Mesenchymal stem cell (in vitro differentiated cells and primary cell): Measurements from ENCODE around the gene SBSN.

Source experiments
- DNase-seq: peaks from one replicate; pipeline ENCODE4 v3.0.0-alpha.2; 2013
- H2AFZ ChIP-seq: one replicate; pipeline ENCODE4 v1.6.1; 2013; ENCODE audit warnings: low read depth, mild to moderate bottlenecking, control low read depth, inconsistent platforms, low read length, moderate library complexity
- H2AK5ac ChIP-seq: 2 replicates; pipeline ENCODE4 v1.6.1; 2013; ENCODE audit warnings: low read length, moderate library complexity, mild to moderate bottlenecking, inconsistent platforms; ENCODE audit not compliant: severe bottlenecking
- H2BK120ac ChIP-seq: one replicate; pipeline ENCODE4 v1.6.1; 2013; ENCODE audit warnings: low read depth, mild to moderate bottlenecking, inconsistent platforms, low read length, moderate library complexity
- H2BK12ac ChIP-seq, 2 experiments: one replicate each; pipeline ENCODE4 v1.6.1; 2013; ENCODE audit warnings: inconsistent platforms in 2 of 2, low read length in 2 of 2, mild to moderate bottlenecking in 2 of 2, moderate library complexity in 2 of 2, control low read depth in 1 of 2
- H2BK15ac ChIP-seq: one replicate; pipeline ENCODE4 v1.6.1; 2013; ENCODE audit warnings: mild to moderate bottlenecking, low read depth, inconsistent platforms; ENCODE audit not compliant: poor library complexity, severe bottlenecking
- H2BK5ac ChIP-seq: 2 replicates; pipeline ENCODE4 v1.6.1; 2013; ENCODE audit warnings: low read depth, mild to moderate bottlenecking, low read length, control low read depth, inconsistent platforms; ENCODE audit not compliant: poor library complexity, severe bottlenecking
- H3K14ac ChIP-seq, 2 experiments: one replicate each; pipeline ENCODE4 v1.6.1; 2013; ENCODE audit warnings: inconsistent platforms in 2 of 2, low read length in 2 of 2, control low read depth in 1 of 2, mild to moderate bottlenecking in 1 of 2, moderate library complexity in 1 of 2
- H3K18ac ChIP-seq, 2 experiments: one replicate each; pipeline ENCODE4 v1.6.1; 2013; ENCODE audit warnings: inconsistent platforms in 2 of 2, low read length in 2 of 2, control low read depth in 1 of 2, low read depth in 1 of 2, mild to moderate bottlenecking in 1 of 2
- H3K23ac ChIP-seq, 2 experiments: one replicate each; pipeline ENCODE4 v1.6.1; 2013; ENCODE audit warnings: inconsistent platforms in 2 of 2, low read length in 2 of 2, mild to moderate bottlenecking in 2 of 2, moderate library complexity in 2 of 2, control low read depth in 1 of 2
- H3K27ac ChIP-seq: 2 replicates; pipeline ENCODE4 v1.5.1; 2013; ENCODE audit warnings: mild to moderate bottlenecking, moderate library complexity, low read length, control low read depth, inconsistent platforms; ENCODE audit not compliant: poor library complexity, severe bottlenecking
- H3K27me3 ChIP-seq, 2 experiments: 2 replicates each; pipeline versions ENCODE4 v1.6.1 to v1.7.0; 2013; ENCODE audit warnings: low read length in 2 of 2, mild to moderate bottlenecking in 2 of 2, moderate library complexity in 2 of 2, control low read depth in 1 of 2, inconsistent platforms in 1 of 2; ENCODE audit not compliant: control insufficient read depth in 1 of 2, insufficient read depth in 1 of 2
- H3K36me3 ChIP-seq, 2 experiments: 2 replicates each; pipeline versions ENCODE4 v1.6.1 to v1.7.0; 2013; ENCODE audit warnings: low read length in 2 of 2, control low read depth in 1 of 2, inconsistent platforms in 1 of 2, low read depth in 1 of 2, mild to moderate bottlenecking in 1 of 2; ENCODE audit not compliant: insufficient read depth in 2 of 2, control insufficient read depth in 1 of 2
- H3K4ac ChIP-seq, 2 experiments: one replicate each; pipeline ENCODE4 v1.6.1; 2013; ENCODE audit warnings: inconsistent platforms in 2 of 2, low read length in 2 of 2, mild to moderate bottlenecking in 2 of 2, moderate library complexity in 2 of 2, control low read depth in 1 of 2, low read depth in 1 of 2
- H3K4me1 ChIP-seq: 2 replicates; pipeline ENCODE4 v1.6.1; 2013; ENCODE audit warnings: low read depth, low read length, control low read depth; ENCODE audit not compliant: control insufficient read depth, insufficient read depth
- H3K4me2 ChIP-seq: 2 replicates; pipeline ENCODE4 v1.6.1; 2013; ENCODE audit warnings: low read length, mild to moderate bottlenecking, inconsistent platforms; ENCODE audit not compliant: poor library complexity, severe bottlenecking
- H3K4me3 ChIP-seq, 2 experiments: 2 replicates each; pipeline versions ENCODE4 v1.5.1 to v1.7.0; 2013; ENCODE audit warnings: low read length in 2 of 2, mild to moderate bottlenecking in 2 of 2, control low read depth in 1 of 2, low read depth in 1 of 2; ENCODE audit not compliant: insufficient read depth in 1 of 2
- H3K79me1 ChIP-seq: replicated peaks from 2 replicates; pipeline ENCODE4 v1.6.1; 2013; ENCODE audit warnings: mild to moderate bottlenecking, control low read depth, low read length, inconsistent platforms; ENCODE audit not compliant: poor library complexity, severe bottlenecking
- H3K9ac ChIP-seq: 2 replicates; pipeline ENCODE4 v1.7.0; 2013; ENCODE audit warnings: mild to moderate bottlenecking, low read length, moderate library complexity
- H3K9me3 ChIP-seq: 2 replicates; pipeline ENCODE4 v1.7.0; 2013; ENCODE audit warnings: mild to moderate bottlenecking, low read length; ENCODE audit not compliant: control insufficient read depth
- H4K8ac ChIP-seq: one replicate; pipeline ENCODE4 v1.6.1; 2013; ENCODE audit warnings: inconsistent platforms, mild to moderate bottlenecking, low read length, moderate library complexity
- H4K91ac ChIP-seq: one replicate; pipeline ENCODE4 v1.6.1; 2013; ENCODE audit warnings: mild to moderate bottlenecking, low read length, inconsistent platforms
- WGBS: methylation state at CpG from one replicate; pipeline ENCODE4 v1.1.7; 2013; ENCODE audit warnings: mixed read lengths; 5-methylcytosine and 5-hydroxymethylcytosine counted together

Gene SBSN

DNA sequence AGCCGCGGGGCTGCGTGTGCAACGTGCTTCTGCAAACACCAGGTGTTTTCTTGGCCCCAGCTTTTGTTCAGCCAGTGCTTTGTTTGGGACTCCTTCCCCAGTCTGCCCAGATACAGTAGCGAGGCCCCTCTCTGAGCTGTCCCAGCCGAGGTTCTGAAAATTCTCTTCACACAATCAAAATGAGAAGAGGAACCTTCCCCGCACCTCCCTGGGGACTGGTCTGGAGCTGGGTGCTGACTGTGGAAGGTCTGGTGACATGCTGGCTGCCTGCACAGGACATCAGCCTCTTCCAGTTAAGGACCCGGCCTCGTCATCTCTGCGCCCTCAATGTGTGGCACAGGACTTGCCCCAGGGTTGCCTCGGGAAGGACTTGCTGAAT, 31.2 kb upstream of the SBSN start:
- Histone ChIP-seq H3K14ac (no peak overlapping the region), H2BK12ac (no peak overlapping the region), H3K27me3 (peaks cover 31 to 89% of the 10 kb centered on the region in 2 experiments), H3K9me3 (no peaks in the 10 kb centered on the region), H3K79me1 (no peaks in the 10 kb centered on the region), H3K18ac (no peak overlapping the region), H3K4me3 (no peak overlapping the region), H2AFZ (no peak overlapping the region), H4K91ac (no peak overlapping the region), H2BK5ac (no peak overlapping the region), H3K23ac (peak overlapping the region in 1 of 2 experiments; percentile 37), H3K9ac (no peak overlapping the region), H3K36me3 (no peaks in the 10 kb centered on the region), H3K27ac (no peak overlapping the region), H3K4ac (no peak overlapping the region), H2BK120ac (no peak overlapping the region), H3K4me1 (peaks cover 14% of the 10 kb centered on the region), H4K8ac (no peak overlapping the region), H3K4me2 (no peak overlapping the region), H2AK5ac (no peak overlapping the region), H2BK15ac (no peak overlapping the region)
- WGBS: 87% methylated on average over 10 of the region's 11 CpGs
- DNase-seq: no peak

DNA sequence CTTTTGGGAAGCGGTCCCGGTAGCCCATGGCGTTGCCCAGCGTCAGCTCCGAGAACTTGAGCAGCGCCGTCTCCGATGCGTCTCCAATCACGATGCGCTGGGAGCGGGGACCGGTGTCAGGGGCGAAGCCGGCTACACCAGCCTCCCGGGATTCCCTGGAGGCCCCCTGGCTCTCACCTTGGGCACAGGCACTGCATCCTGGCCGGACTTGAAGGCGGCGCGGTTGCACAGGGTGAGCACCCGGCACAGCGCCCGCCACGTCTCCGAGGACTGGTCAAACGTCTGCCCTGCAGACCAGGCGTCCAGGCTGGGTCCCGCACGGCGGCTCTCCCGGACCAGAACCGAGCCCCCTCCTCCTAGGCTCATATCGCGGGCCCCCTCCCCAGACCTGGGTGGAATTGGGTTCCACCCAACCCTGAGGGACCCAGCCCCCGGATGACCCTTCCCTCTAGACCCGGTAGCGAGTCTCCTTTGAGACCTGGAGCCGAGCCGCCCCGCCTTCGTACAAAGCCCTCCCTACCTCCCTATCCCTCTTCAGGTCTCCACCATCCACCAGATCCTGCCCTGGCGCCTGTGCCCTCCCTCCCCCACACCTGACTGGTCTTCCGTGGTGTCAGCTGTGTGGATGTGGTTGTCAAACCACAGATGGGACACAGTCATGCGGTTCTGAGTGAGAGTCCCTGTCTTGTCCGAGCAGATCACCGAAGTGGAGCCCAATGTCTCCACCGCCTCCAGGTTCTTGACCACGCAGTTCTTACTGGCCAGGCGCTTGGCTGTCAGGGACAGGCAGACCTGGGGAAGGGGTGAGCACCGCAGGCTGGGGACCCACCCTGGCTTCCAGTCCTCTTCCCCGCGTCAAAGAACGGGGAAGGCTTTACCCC, 30.5 kb upstream of the SBSN start:
- Histone ChIP-seq H3K18ac (no peak overlapping the region), H2AFZ (no peak overlapping the region), H3K27ac (no peak overlapping the region), H2BK5ac (no peak overlapping the region), H2BK15ac (no peak overlapping the region), H3K79me1 (no peaks in the 10 kb centered on the region), H3K27me3 (peaks cover 31 to 90% of the 10 kb centered on the region in 2 experiments), H4K91ac (no peak overlapping the region), H2BK12ac (no peak overlapping the region), H3K23ac (no peak overlapping the region), H3K4me2 (no peak overlapping the region), H3K4ac (no peak overlapping the region), H3K9me3 (no peaks in the 10 kb centered on the region), H3K14ac (no peak overlapping the region), H2BK120ac (no peak overlapping the region), H3K36me3 (no peaks in the 10 kb centered on the region), H3K4me3 (peak overlapping the region in 1 of 2 experiments; percentile 61), H2AK5ac (no peak overlapping the region), H4K8ac (no peak overlapping the region), H3K4me1 (peaks cover 14% of the 10 kb centered on the region), H3K9ac (no peak overlapping the region)
- WGBS: 33% methylated on average over 53 of the region's 53 CpGs
- DNase-seq: no peak

DNA sequence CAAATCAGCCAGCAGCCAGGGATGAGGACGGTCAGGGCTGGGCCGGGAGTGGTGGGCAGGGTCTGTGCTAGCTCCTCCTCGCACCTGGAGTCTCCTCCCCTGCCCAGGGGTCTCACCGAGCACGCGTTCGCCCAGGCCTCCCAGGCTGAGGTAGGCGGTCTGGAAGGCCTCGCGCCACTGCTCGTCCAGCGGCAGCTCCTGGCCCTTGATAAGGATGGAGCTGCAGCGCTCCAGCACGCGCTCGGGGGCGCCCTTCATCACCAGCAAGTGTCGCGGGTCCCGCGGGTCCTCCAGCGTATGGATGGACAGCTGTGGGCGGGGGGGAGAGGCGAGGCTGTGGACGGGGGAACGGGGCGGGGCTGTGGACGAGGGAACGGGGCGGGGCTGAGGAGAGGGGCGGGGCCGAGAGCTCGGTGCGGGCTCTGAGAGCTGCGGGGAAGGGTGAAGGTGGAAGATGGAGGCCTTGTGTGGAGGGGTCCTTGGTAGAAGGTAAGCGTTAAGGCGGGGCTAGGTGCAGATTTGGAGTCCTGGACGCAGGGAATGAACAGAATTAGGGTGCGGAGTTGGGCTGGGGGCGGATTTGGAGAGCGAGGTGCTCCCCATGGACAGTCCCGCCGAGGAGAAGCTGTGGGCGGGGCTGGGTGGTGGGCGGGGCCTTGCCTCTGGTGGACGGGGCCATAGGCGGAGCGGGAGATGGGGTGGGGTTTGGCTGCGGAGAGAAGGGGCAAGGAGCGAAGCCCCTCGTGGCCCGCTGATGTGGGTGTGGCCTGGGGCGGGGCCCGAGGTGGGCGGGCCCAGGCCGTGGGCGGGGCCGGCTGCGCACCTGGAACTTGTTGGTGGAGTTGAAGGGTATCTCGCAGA, 29.7 kb upstream of the SBSN start:
- H4K8ac ChIP-seq: no peak overlapping the region
- no peak overlapping the region for H3K4ac ChIP-seq
- peak overlapping the region in 1 of 2 experiments; percentile 38 for H3K14ac ChIP-seq
- peak overlapping the region; percentile 24 to 61 for H3K4me3 ChIP-seq
- H3K27me3 ChIP-seq: peaks cover 31 to 88% of the 10 kb centered on the region in 2 experiments
- H3K23ac ChIP-seq: no peak overlapping the region
- peak overlapping the region in 1 of 2 experiments; percentile 1 for H3K18ac ChIP-seq
- no peaks in the 10 kb centered on the region for H3K79me1 ChIP-seq
- no peak overlapping the region for H4K91ac ChIP-seq
- H3K4me2 ChIP-seq: peak overlapping the region; percentile 56
- H3K4me1 ChIP-seq: peaks cover 14% of the 10 kb centered on the region
- no peak overlapping the region for H2BK15ac ChIP-seq
- H2BK5ac ChIP-seq: no peak overlapping the region
- WGBS: 4% methylated on average over 58 of the region's 60 CpGs
- no peak overlapping the region for H2AK5ac ChIP-seq
- H3K27ac ChIP-seq: no peak overlapping the region
- no peaks in the 10 kb centered on the region for H3K36me3 ChIP-seq
- DNase-seq: peak; percentile 67
- H3K9ac ChIP-seq: no peak overlapping the region
- H2BK120ac ChIP-seq: no peak overlapping the region
- no peaks in the 10 kb centered on the region for H3K9me3 ChIP-seq
- H2AFZ ChIP-seq: peak overlapping the region; percentile 73
- H2BK12ac ChIP-seq: no peak overlapping the region
